ENCODE data around the gene ZNF774.
"Not testable (repeated sequence)": the region's sequence is repeated elsewhere in the genome, so short reads cannot be mapped to it uniquely, and the experiment has no call there.

The ZNF774 gene

DNA sequence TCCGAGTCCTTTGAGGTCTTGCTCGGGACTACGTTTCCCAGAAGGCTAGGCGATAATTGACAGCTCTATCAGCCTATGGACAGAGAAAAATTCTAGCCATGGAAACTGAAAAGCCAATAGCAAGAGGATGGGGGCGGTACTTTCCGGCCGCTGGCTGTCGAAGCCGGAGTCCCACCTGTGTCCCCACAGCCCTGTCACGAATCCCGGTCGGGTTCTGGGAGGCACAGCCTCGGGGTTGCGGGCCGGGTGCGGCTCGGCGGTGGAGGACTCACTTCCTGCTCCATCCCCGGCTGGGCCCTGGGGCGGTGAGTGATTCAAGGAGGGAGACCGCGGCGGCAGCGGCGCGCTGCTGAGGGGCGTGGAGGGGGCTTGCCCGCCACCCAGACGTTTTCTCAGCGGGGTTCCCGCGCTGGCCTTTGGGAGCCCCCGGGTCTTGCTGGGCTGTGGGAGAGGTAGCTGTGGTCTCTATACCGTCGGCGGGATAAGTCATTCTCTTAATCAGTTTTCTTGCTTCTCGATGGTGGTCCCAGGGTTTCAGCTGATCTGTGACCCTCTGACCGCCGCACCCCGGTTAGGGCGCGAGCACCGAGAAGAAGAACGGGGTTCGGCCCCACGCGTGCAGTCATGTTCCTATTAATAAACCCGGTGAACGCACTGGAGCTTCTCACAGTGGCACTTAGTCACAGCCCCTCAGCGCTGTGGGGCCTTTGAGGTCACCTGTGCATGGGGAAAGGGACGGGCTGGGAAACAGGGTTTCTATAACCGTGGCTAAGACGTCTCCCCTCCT is at the start of gene ZNF774:
ZNF774 (plus strand) TSS at position 178 of the 787 bp plus-strand sequence. CDS start 2,377 bp downstream, outside the sequence.
- H3K4me3 ChIP-seq = peak within 1 kb of the TSS; percentile 80
- H3K27ac ChIP-seq = peak within 1 kb of the TSS; percentile 69 to 78
- DNase-seq (ENCODE audit: low spot score) = peak; percentile 93
- TF ChIP-seq, protein P1, sequence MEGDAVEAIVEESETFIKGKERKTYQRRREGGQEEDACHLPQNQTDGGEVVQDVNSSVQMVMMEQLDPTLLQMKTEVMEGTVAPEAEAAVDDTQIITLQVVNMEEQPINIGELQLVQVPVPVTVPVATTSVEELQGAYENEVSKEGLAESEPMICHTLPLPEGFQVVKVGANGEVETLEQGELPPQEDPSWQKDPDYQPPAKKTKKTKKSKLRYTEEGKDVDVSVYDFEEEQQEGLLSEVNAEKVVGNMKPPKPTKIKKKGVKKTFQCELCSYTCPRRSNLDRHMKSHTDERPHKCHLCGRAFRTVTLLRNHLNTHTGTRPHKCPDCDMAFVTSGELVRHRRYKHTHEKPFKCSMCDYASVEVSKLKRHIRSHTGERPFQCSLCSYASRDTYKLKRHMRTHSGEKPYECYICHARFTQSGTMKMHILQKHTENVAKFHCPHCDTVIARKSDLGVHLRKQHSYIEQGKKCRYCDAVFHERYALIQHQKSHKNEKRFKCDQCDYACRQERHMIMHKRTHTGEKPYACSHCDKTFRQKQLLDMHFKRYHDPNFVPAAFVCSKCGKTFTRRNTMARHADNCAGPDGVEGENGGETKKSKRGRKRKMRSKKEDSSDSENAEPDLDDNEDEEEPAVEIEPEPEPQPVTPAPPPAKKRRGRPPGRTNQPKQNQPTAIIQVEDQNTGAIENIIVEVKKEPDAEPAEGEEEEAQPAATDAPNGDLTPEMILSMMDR (IDR thresholded peaks at IDR 0.05) = no peak

GRCh38 chr15:90305355-90305754 is 46.7 kb upstream of the ZNF774 start:
- DNase-seq (ENCODE audit: low spot score); H3K4me3 ChIP-seq: not testable (repeated sequence)
- H3K27ac ChIP-seq = peak overlapping the region; percentile 69 to 81

GRCh38 chr15:90305932-90306331 is 46.2 kb upstream of the ZNF774 start:
- no peak overlapping the region for H3K4me3 ChIP-seq
- peak overlapping the region; percentile 69 to 81 for H3K27ac ChIP-seq
- DNase-seq (ENCODE audit: low spot score) = no peak
- TF ChIP-seq, protein P1 (IDR thresholded peaks at IDR 0.05) = no peak

GRCh38 chr15:90306560-90306959 is 45.5 kb upstream of the ZNF774 start:
- no peak for DNase-seq (ENCODE audit: low spot score)

GRCh38 chr15:90307661-90308060 is 44.4 kb upstream of the ZNF774 start:
- DNase-seq (ENCODE audit: low spot score) = peak; percentile 71
- TF ChIP-seq, protein P1 (IDR thresholded peaks at IDR 0.05) = no peak
- H3K4me3 ChIP-seq = no peak overlapping the region
- peak overlapping the region; percentile 63 to 81 for H3K27ac ChIP-seq

More at GRCh38 chr15:90306560-90306959, 45.5 kb upstream of the ZNF774 start:
- no peak overlapping the region for H3K4me3 ChIP-seq
- TF ChIP-seq, protein P1 (IDR thresholded peaks at IDR 0.05) = no peak
- peak overlapping the region; percentile 69 to 81 for H3K27ac ChIP-seq

- TF ChIP-seq, protein P1 (IDR thresholded peaks at IDR 0.05) = no peak
- H3K4me3 ChIP-seq = no peak overlapping the region
- DNase-seq (ENCODE audit: low spot score) = no peak
- peak overlapping the region; percentile 7 to 13 for H3K27ac ChIP-seq
Measured at GRCh38 chr15:90309020-90309419, 43.1 kb upstream of the ZNF774 start.

GRCh38 chr15:90315278-90315982 is 36.7 kb upstream of the ZNF774 start:
- Histone ChIP-seq H3K27ac (peak overlapping the region; percentile 87 to 90), H3K4me3 (peak overlapping the region; percentile 35)
- TF ChIP-seq, protein P1 (IDR thresholded peaks at IDR 0.05) = no peak
- DNase-seq (ENCODE audit: low spot score) = peak; percentile 91
